Measurements from ENCODE around the gene SDK1. TPM values are rescaled to one million over a fixed set of nuclear protein-coding genes. Genes with fewer than 3 reads are reported as not detected.

Gene SDK1
- total RNA-seq, 1 donor from 2014 or later: 5.4 TPM

DNA sequence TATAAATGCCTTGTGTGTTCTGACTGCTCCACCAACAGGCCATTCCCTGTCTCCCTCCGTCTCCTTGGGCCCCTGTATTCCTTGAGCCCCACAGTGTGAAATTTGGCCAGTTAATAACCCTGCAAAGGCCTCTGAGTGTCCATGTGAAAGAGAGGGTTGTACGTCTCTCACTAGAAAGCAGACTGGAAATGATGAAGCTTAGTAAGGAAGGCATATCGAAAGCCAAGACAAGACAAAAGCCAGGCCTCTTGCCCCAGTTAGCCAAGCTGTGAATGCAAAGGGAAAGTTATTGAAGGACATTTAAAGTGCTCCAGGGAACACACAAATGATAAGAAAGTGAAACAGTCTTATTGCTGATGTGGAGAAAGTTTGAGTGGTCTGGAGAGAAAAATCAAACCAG lies 680.2 kb downstream of the SDK1 start:
- Mint-ChIP-seq H3K4me1 (ENCODE audit: unreplicated experiment) (no peaks in the 10 kb centered on the region), H3K36me3 (ENCODE audit: unreplicated experiment) (no peaks in the 10 kb centered on the region), H3K9me3 (ENCODE audit: unreplicated experiment) (peaks cover 4% of the 10 kb centered on the region), H3K27me3 (ENCODE audit: unreplicated experiment) (no peaks in the 10 kb centered on the region), H3K4me3 (ENCODE audit: unreplicated experiment) (no peak overlapping the region), H3K27ac (ENCODE audit: unreplicated experiment) (no peak overlapping the region)
- no peak for DNase-seq (ENCODE audit: extremely low spot score, unreplicated experiment)
- TF ChIP-seq, protein P1, sequence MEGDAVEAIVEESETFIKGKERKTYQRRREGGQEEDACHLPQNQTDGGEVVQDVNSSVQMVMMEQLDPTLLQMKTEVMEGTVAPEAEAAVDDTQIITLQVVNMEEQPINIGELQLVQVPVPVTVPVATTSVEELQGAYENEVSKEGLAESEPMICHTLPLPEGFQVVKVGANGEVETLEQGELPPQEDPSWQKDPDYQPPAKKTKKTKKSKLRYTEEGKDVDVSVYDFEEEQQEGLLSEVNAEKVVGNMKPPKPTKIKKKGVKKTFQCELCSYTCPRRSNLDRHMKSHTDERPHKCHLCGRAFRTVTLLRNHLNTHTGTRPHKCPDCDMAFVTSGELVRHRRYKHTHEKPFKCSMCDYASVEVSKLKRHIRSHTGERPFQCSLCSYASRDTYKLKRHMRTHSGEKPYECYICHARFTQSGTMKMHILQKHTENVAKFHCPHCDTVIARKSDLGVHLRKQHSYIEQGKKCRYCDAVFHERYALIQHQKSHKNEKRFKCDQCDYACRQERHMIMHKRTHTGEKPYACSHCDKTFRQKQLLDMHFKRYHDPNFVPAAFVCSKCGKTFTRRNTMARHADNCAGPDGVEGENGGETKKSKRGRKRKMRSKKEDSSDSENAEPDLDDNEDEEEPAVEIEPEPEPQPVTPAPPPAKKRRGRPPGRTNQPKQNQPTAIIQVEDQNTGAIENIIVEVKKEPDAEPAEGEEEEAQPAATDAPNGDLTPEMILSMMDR (IDR thresholded peaks at IDR 0.05): no peak

DNA sequence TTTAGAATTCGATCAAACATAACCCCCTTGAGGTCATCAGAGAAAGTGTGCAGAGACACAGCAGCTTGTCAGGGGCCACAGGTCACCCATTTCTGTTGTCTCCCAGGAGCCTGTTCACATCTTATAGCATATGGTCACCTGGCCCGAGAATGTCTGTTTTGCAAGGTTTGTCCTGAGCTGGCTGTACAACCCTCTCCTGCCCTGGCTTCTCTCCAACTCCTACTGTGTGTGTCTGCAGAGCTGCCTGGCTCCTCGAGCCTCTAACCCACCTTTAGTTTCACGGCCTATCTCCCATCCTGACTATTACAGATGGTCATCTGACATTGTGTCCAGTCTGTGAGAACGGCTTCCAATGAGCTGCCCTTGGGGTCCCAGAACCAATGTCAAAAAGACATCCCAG lies 683.4 kb downstream of the SDK1 start:
- TF ChIP-seq, protein P1 (IDR thresholded peaks at IDR 0.05): no peak
- Mint-ChIP-seq H3K27me3 (ENCODE audit: unreplicated experiment) (no peaks in the 10 kb centered on the region), H3K27ac (ENCODE audit: unreplicated experiment) (no peak overlapping the region), H3K4me3 (ENCODE audit: unreplicated experiment) (no peak overlapping the region), H3K4me1 (ENCODE audit: unreplicated experiment) (no peaks in the 10 kb centered on the region), H3K9me3 (ENCODE audit: unreplicated experiment) (peaks cover 4% of the 10 kb centered on the region), H3K36me3 (ENCODE audit: unreplicated experiment) (no peaks in the 10 kb centered on the region)
- DNase-seq (ENCODE audit: extremely low spot score, unreplicated experiment): no peak

DNA sequence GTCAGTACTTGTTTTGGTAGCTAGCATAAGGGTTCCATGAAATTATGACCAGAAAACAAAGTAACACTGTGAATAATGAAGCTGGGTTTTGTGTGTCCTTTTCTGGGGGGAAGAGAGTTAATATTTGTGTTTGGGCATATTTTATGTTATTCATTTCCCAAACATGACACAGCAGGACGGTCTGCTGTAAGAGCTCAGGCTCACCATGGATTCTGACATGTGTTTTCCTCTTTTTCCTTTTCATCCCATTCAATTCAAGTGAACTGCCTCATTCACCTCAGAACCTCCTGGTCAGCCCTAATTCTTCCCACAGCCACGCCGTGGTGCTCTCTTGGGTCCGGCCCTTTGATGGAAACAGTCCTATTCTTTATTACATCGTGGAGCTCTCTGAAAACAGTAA lies 685.9 kb downstream of the SDK1 start:
- no peaks in the 10 kb centered on the region for H3K9me3 Mint-ChIP-seq (ENCODE audit: unreplicated experiment)

DNA sequence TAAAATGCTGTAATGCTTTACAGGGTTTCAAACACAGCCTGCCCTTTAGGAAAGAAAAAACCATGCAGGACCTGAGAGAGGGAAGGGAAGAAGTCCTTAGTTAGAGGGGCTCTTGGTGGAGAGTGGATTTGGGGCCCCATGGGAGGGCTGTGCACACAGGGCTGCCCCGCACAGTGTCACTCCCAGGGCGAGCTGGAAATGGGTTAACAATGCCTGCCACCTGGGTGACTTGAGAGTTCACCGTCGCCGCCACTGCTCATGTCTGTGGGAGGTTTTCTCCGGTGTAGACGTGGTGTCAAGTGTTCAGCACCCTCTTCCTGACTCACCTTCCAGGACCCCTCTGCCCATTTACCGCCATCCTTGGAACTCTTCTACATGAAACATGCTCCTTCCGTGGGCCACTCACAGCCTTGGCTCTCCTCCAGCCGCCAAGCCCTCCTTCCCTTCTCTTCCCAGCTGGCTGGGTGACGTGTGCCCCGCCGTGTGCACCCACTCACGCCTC lies 686.4 kb downstream of the SDK1 start:
- no peak for DNase-seq (ENCODE audit: extremely low spot score, unreplicated experiment)
- Mint-ChIP-seq H3K4me3 (ENCODE audit: unreplicated experiment) (no peak overlapping the region), H3K36me3 (ENCODE audit: unreplicated experiment) (no peaks in the 10 kb centered on the region), H3K4me1 (ENCODE audit: unreplicated experiment) (no peaks in the 10 kb centered on the region), H3K27me3 (ENCODE audit: unreplicated experiment) (no peaks in the 10 kb centered on the region), H3K27ac (ENCODE audit: unreplicated experiment) (no peak overlapping the region), H3K9me3 (ENCODE audit: unreplicated experiment) (no peaks in the 10 kb centered on the region)
- TF ChIP-seq, protein P1 (IDR thresholded peaks at IDR 0.05): no peak

More for the DNA sequence above, 685.9 kb downstream of the SDK1 start:
- Mint-ChIP-seq H3K36me3 (ENCODE audit: unreplicated experiment) (no peaks in the 10 kb centered on the region), H3K27me3 (ENCODE audit: unreplicated experiment) (no peaks in the 10 kb centered on the region), H3K4me3 (ENCODE audit: unreplicated experiment) (no peak overlapping the region), H3K27ac (ENCODE audit: unreplicated experiment) (no peak overlapping the region), H3K4me1 (ENCODE audit: unreplicated experiment) (no peaks in the 10 kb centered on the region)
- TF ChIP-seq, protein P1 (IDR thresholded peaks at IDR 0.05): no peak
- DNase-seq (ENCODE audit: extremely low spot score, unreplicated experiment): no peak

DNA sequence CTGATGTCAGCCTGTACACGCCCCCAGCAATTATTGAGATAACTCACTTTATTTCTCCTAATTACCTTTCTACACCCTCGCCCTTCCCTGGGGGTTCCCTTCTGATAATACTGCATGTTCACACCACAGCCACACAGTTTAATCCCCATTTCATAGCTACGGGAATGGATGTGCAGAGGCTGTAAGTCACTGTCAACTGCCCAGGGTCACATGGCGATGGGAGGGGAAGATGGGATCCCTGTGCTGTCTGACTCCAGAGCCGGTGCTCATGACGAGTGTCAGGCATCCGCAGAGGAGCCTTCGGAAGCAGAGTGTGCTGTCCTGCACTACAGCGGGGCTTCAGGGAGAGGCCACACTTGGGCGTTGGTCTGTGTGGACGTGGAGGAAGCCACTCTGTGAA lies 688.7 kb downstream of the SDK1 start:
- Mint-ChIP-seq H3K9me3 (ENCODE audit: unreplicated experiment) (no peaks in the 10 kb centered on the region), H3K27me3 (ENCODE audit: unreplicated experiment) (no peaks in the 10 kb centered on the region), H3K27ac (ENCODE audit: unreplicated experiment) (no peak overlapping the region), H3K4me1 (ENCODE audit: unreplicated experiment) (no peaks in the 10 kb centered on the region), H3K36me3 (ENCODE audit: unreplicated experiment) (no peaks in the 10 kb centered on the region), H3K4me3 (ENCODE audit: unreplicated experiment) (no peak overlapping the region)
- TF ChIP-seq, protein P1 (IDR thresholded peaks at IDR 0.05): no peak
- no peak for DNase-seq (ENCODE audit: extremely low spot score, unreplicated experiment)

All from osteocyte (in vitro differentiated cells).